GM19468 (cell line): ENCODE measurements around the gene RAB23.

Experiments
- ATAC-seq: cut with Tn5 transposase; IDR thresholded peaks from one replicate; pipeline ENCODE4 v1.9.1; 2021; ENCODE audit warnings: mild to moderate bottlenecking, moderate library complexity, moderate number of reproducible peaks; ENCODE audit not compliant: unreplicated experiment; ENCODE audit errors: extremely low read depth

Gene RAB23

DNA sequence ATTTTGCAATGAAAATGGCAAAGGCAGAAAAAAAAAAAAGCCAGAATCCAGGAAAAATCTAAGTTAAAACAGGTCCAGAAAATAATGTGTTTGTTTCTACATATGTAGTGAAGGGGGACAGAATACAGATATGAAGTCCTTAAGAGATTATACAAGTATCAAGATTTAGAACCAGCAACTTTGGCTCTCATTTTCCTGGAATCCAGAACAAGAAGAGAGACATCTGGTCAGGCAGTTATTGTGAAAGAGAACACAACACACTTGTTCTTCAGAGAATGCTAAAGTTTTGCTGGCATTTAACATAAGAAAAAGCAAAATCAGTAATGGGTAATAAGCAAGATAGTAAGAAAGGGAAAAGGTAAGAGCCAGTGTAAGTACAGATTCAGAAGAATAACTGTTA is 28.9 kb downstream of the RAB23 start:
- ATAC-seq: no peak

- ATAC-seq: no peak
Observed at GRCh38 chr6:57190140-57190539, 32.0 kb downstream of the RAB23 start.

- no peak for ATAC-seq
Observed at GRCh38 chr6:57183336-57183735, 38.8 kb downstream of the RAB23 start.

DNA sequence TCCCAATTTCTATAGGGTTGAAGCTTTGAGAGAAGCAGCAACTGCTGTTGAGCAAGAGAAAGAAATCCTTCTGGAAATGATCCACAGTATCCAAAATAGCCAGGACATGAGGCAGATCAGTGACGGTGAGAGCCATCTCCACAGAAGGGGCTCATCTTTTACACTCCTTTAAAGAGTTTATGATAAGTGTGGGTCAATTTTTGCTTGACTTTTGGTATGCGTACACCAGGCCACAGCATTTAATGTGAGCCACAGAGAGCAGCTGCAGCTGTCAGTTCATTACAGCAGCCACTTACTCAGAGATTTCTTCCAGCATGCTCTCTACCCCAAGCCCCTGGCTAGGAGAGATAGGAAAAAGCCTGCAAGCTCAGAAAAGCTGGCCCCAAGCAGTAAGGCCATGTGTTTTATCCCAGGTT is 40.1 kb downstream of the RAB23 start:
- no peak for ATAC-seq

DNA sequence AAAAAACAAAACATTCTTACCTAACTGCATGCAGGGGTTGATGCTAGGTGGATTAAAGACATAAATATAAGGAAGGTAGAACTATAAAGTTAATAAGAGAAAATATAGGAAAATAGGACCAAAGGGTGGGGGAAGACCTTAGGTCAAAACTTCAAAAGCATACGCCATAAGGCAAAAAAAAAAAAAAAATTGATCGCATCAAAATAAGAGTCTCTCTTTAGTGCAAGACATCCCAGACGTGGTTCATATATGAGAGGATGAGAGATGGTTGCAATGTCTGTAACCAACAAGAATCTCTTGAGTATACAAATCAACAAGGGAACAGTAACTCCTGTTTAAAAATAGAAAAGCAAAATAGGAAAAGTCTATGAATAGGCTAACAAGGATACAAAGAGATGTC is 41.5 kb downstream of the RAB23 start:
- ATAC-seq: no peak

- no peak for ATAC-seq
Observed at GRCh38 chr6:57177545-57178265, 44.4 kb downstream of the RAB23 start.

GRCh38 chr6:57174511-57174907 is 47.6 kb downstream of the RAB23 start:
- ATAC-seq: no peak

- ATAC-seq: no peak
Observed at GRCh38 chr6:57173886-57174510, 48.1 kb downstream of the RAB23 start.

DNA sequence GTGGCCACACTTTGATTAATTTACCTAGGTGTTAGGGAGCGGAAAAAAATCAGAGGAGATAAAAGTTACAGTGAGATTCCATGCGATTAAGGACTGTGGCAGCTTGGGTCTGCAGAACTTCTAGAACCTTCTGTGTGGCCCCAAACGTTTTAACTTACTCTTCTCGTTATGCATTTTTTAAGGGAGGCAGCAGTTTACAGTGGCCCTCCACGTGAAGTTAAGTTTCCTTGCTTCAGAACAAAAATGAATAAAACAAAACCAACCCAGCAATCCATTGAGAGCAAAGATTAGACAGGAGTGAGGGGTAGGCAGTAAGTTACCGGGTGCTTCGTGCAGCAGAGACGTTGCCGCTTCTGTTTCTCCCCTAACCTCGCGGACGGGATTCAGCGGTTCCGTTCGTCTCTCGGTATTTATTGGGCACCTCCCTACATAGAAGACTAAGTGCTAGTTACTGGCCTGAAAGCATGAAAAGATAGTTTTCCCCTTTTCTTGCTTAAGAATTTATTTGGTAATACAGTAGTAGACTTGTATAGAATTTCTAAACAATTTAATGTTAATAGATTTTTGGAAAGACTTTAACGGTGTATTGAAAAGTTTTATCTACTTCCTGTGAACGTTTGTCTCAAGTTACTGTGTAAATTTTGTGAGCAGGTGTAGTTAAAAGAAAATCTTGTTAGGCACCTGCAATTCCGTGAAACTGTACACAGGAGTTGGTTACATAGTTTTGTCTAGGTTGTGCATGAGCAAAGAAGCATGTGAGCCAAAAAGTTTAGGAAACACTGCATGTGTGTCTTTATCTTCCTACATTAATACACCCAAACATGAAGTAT is 48.8 kb downstream of the RAB23 start:
- ATAC-seq: no peak

GRCh38 chr6:57172136-57173055 is 49.7 kb downstream of the RAB23 start, which contains the start of gene BAG2:
Gene BAG2, plus strand, starts transcription at chr6:57172326. Its CDS starts 372 bp downstream, at chr6:57172698.
- ATAC-seq: peak; percentile 79

DNA sequence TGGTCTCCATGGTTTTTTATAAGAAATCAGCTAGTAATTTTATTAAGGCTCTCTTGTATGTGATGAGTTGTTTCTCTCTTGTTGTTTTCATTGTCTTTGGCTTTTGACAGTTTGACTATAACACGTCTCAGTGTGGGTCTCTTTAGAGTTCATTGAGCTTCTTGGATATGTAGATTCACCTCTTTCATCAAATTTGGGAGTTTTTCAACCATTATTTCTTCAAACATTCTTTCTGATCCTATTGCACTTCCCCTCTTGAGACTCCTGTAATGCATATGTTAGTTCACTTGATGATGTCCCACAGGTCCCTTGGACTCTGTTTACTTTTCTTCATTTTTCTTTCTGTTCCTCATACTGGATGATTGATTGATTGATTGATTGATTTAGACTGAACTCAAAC is 57.0 kb downstream of the RAB23 start:
- ATAC-seq: no peak

DNA sequence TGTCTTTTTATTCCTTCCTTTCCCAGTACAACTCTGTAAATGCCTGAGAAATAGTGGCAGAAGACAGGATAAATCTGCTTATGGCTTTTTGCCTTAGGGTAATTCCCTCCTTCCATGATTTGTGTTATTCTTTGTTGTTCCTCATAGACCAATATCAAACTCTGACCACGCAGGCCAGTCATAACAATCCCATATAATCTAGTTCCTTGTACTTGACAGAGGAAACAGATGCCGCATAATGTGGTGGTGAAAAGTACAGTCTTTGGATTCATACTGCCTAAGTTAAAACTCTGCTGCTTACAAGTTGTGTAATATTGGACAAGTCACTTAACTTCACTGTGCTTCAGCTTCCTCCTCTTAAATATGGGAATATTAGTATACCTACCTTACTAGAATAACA is 58.2 kb downstream of the RAB23 start:
- ATAC-seq: no peak

- ATAC-seq: no peak
Observed at GRCh38 chr6:57162516-57162915, 59.6 kb downstream of the RAB23 start.

DNA sequence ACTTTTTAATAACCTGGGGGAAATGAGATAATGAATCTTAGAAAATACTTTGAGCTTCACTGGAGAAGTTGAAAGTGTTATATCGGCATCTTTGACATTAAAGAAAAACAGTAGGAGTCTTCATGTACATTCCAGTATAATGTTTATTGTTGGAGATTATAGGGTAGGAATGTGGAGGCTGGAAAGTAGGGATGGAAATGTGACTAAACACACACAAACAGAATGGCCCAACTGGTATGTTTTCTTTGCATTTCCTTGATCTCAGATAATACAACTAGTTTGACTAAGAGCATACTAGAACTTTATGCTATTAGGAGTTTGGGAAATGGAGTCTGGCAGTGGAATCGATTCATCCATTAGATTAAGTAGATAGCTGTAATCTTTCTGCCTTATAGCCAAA is 60.1 kb downstream of the RAB23 start:
- ATAC-seq: no peak

- ATAC-seq: no peak
Observed at GRCh38 chr6:57159127-57159526, 63.0 kb downstream of the RAB23 start.

DNA sequence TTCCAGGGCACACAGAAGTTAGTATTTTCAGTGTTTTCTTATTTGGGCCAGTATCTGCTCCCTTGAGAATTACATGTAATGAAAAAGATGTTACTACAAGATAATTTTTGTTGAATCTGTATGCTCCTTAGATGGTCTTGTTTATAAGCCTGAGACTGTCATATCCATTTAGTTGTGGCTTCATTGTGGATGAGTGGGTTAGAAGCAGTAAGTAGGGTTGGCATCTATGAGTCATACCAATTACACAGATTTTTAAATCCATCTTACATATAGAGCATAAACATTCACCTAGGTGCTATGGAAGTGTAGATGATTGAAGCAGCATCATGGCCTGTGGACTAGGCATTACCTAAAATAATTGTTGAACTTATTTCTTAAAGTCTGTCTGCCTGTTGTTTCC is 63.4 kb downstream of the RAB23 start:
- no peak for ATAC-seq

DNA sequence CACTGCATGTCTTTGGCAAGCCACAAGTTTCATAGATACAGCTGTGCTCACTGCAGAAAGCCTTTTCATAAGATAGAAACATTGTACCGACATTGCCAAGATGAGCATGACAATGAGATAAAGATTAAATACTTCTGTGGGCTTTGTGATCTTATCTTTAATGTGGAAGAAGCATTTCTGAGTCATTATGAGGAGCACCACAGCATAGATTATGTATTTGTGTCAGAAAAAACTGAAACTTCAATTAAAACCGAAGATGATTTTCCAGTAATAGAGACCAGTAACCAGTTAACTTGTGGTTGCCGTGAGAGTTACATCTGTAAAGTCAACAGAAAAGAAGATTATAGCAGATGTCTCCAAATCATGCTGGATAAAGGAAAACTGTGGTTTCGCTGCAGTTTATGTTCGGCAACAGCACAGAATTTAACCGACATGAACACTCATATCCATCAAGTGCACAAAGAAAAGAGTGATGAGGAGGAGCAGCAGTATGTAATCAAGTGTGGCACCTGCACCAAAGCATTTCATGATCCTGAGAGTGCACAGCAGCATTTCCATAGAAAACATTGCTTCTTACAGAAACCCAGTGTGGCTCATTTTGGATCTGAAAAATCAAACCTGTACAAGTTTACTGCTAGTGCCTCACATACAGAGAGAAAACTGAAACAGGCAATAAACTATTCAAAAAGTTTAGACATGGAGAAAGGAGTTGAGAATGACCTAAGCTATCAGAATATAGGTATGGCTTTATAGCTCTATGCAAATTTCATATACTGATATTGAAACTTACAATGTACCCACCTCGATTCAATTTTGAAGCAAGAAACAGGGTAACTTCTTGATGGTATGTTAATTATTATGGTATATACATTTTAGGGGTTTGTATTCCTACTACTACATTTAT is 73.9 kb downstream of the RAB23 start:
- no peak for ATAC-seq

DNA sequence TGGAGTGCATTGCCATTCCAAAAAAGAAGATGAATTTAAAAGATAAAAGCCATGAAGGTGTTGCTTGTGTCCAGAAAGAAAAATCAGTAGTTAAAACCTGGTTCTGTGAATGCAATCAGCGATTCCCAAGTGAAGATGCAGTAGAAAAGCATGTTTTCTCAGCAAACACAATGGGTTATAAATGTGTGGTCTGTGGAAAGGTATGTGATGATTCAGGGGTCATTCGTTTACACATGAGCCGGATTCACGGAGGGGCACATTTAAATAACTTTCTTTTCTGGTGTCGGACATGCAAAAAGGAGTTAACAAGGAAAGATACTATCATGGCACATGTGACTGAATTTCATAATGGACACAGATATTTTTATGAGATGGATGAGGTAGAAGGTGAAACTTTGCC is 74.7 kb downstream of the RAB23 start:
- ATAC-seq: no peak

- ATAC-seq: no peak
Observed at GRCh38 chr6:57143690-57144089, 78.4 kb downstream of the RAB23 start.
